Osteocyte (in vitro differentiated cells): ENCODE measurements around the gene RNF166. TPM values are rescaled to one million over a fixed set of nuclear protein-coding genes. Genes with fewer than 3 reads are reported as not detected.

Experiments
- DNase-seq: peaks from one replicate; pipeline ENCODE4 v3.0.0; 2021; ENCODE audit warnings: mixed read lengths; ENCODE audit not compliant: unreplicated experiment; ENCODE audit errors: extremely low spot score
- H3K27ac Mint-ChIP-seq: one replicate; pipeline ENCODE4 v1.8.0; 2021; ENCODE audit warnings: mild to moderate bottlenecking, mixed read lengths; ENCODE audit not compliant: unreplicated experiment
- H3K27me3 Mint-ChIP-seq: one replicate; pipeline ENCODE4 v1.8.0; 2021; ENCODE audit warnings: mixed read lengths; ENCODE audit not compliant: unreplicated experiment
- H3K36me3 Mint-ChIP-seq: one replicate; pipeline ENCODE4 v1.8.0; 2021; ENCODE audit warnings: mixed read lengths; ENCODE audit not compliant: unreplicated experiment
- H3K4me1 Mint-ChIP-seq: one replicate; pipeline ENCODE4 v1.8.0; 2021; ENCODE audit warnings: mixed read lengths; ENCODE audit not compliant: unreplicated experiment
- H3K4me3 Mint-ChIP-seq: one replicate; pipeline ENCODE4 v1.8.0; 2021; ENCODE audit warnings: mild to moderate bottlenecking, moderate library complexity, mixed read lengths; ENCODE audit not compliant: unreplicated experiment
- H3K9me3 Mint-ChIP-seq: one replicate; pipeline ENCODE4 v1.8.0; 2021; ENCODE audit warnings: mixed read lengths; ENCODE audit not compliant: unreplicated experiment
- total RNA-seq: library from RNA; stranded (reverse); gene quantifications from 2 replicates; pipeline ENCODE4 v1.2.1, GENCODE V29; 2021
- TF ChIP-seq, protein P1 (sequence below): fragments of 200-600 bp; sonication (generic); IDR thresholded peaks from 2 replicates; pipeline ENCODE4 v1.5.0; 2021; ENCODE audit warnings: antibody characterized with exemption, mild to moderate bottlenecking, moderate library complexity

RNF166 gene
- total RNA-seq, 1 donor from 2014 or later: 17.2 TPM

DNA sequence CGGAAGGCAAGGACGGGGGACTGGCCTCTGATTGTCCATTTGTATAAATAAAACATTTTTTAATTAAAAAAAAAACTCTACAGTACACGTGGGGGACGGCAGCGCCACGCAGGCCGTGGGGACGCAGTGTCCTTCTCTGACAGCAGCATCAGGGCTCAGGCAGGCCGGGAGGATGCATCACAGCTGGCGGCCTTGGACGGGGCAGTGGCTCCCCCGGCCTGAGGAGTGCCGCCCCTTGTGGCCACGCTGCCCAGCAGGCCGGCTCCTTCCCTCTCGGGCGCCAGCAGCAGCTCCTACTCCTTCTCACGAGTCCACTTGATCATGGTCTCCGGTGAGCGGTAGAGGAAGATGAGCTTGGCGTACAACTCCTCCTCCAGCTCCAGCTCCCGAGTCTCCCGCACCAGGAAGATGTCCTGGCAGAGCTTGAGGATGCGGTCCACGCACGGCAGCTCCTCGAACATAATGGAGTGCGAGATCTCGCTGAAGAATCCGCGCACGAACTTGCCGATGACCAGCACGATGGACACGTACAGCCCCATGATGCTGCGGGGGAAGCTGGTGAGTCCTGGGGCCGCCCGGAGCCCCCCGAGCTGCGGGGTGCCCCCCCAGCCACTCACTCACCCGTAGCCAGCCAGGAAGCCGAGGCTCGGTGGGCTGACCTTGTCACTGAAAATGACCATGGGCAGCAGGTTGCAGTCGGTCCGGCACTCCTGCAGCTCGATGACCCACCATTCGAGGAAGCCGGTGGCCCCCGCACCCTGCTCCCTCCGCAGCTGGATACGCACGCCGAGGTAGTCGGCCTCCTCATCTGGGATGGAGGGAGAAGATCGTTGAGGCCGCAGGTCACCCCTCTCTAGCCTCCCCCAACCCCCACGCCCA, 9.3 kb upstream of the RNF166 start:
- Mint-ChIP-seq H3K4me1 (no peaks in the 10 kb centered on the region), H3K4me3 (no peak overlapping the region), H3K36me3 (peaks cover 15% of the 10 kb centered on the region), H3K27me3 (no peaks in the 10 kb centered on the region), H3K27ac (no peak overlapping the region), H3K9me3 (no peaks in the 10 kb centered on the region)
- DNase-seq: no peak
- TF ChIP-seq, protein P1, sequence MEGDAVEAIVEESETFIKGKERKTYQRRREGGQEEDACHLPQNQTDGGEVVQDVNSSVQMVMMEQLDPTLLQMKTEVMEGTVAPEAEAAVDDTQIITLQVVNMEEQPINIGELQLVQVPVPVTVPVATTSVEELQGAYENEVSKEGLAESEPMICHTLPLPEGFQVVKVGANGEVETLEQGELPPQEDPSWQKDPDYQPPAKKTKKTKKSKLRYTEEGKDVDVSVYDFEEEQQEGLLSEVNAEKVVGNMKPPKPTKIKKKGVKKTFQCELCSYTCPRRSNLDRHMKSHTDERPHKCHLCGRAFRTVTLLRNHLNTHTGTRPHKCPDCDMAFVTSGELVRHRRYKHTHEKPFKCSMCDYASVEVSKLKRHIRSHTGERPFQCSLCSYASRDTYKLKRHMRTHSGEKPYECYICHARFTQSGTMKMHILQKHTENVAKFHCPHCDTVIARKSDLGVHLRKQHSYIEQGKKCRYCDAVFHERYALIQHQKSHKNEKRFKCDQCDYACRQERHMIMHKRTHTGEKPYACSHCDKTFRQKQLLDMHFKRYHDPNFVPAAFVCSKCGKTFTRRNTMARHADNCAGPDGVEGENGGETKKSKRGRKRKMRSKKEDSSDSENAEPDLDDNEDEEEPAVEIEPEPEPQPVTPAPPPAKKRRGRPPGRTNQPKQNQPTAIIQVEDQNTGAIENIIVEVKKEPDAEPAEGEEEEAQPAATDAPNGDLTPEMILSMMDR: no peak

DNA sequence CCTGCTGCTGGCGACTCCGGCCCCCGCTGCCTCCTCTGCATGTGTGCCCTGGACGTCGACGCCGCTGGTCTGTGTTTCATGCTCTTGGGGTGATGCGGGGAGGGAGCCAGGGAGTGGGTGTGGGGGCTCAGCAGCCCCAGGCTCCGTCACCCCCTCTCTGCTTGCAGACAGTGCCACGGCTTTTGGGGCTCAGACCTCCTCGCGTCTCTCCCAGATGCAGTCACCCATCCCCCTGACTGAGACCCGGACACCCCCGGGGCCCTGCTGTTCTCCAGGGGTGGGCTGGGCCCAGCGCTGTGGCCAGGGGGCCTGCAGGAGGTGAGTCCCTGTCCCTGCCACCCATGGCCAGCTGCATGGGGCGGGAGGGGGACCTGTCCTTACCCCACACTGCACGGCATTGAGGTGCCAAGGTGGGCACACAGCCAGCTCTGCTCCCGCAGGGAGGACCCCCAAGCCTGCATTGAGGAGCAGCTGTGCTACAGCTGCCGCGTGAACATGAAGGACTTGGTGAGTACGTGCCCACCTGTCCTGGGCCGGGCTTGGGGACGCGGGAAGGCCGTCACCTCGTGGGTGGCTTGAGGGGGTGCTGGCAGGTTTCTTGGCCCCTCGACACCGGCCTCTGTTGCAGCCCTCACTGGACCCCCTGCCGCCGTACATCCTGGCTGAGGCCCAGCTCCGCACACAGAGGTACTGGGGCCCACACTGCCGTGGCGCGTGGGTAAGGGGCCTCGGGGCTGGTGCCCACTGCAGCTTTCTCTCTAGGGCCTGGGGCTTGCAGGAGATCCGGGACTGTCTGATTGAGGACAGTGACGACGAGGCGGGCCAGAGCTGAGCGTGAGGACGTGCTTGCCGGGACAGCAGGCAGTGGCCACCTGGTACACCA, 8.5 kb upstream of the RNF166 start:
- Mint-ChIP-seq H3K36me3 (peaks cover 10% of the 10 kb centered on the region), H3K4me3 (no peak overlapping the region), H3K27me3 (no peaks in the 10 kb centered on the region), H3K4me1 (no peaks in the 10 kb centered on the region), H3K27ac (no peak overlapping the region), H3K9me3 (no peaks in the 10 kb centered on the region)
- no peak for DNase-seq
- TF ChIP-seq, protein P1: no peak

DNA sequence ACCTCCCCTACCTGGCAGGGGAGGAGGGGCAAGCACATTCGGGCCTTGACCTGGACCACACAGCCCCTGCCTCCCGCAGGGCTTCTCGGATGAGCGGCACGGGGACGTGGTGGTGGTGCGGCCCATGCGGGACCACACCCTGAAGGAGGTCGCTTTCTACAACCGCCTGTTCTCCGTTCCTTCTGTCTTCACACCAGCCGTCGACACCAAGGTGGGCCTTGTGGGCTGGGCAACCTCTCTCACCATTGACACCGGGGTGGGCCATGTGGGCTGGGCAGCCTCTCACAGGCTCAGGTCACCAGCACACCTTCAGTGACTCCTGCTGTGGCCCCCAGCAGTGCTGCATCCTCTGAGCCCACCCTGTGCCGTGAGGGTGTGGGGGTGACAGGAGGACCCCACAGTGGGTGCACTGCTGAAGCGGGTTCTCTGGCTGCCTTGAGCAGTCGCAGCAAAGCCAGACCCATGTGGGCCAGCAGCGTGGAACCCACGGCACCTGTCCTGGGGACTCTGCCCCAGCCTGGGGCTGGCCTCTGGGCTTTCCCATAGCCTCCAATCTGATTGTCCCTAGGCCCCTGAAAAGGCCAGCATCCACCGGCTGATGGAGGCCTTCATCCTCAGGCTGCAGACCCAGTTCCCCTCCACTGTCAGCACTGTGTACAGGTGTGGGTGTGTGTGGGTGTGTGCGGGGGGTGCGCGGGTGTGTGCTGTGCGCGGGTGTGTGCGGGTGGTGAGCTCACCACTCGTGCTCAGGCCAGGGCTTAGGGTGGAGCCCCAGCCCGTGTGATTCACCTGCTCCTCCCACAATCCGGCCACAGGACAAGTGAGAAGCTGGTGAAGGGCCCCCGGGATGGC, 7.6 kb upstream of the RNF166 start:
- Mint-ChIP-seq H3K27ac (no peak overlapping the region), H3K4me3 (no peak overlapping the region), H3K4me1 (no peaks in the 10 kb centered on the region), H3K36me3 (peaks cover 5% of the 10 kb centered on the region), H3K27me3 (no peaks in the 10 kb centered on the region), H3K9me3 (no peaks in the 10 kb centered on the region)
- TF ChIP-seq, protein P1: no peak
- DNase-seq: no peak

DNA sequence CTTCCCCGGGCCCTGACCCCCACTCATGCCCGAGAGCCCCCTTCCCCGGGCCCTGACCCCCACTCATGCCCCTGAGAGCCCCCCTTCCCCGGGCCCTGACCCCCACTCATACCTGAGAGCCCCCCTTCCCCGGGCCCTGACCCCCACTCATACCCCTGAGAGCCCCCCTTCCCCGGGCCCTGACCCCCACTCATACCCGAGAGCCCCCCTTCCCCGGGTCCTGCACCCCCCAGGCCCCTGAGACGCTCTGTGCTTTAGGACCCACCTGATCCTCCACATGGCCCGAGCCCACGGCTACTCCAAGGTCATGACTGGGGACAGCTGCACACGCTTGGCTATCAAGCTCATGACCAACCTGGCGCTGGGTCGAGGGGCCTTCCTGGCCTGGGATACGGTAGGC, 6.8 kb upstream of the RNF166 start:
- H3K27me3 Mint-ChIP-seq: no peaks in the 10 kb centered on the region
- no peaks in the 10 kb centered on the region for H3K4me1 Mint-ChIP-seq
- no peak overlapping the region for H3K27ac Mint-ChIP-seq
- H3K9me3 Mint-ChIP-seq: no peaks in the 10 kb centered on the region
- H3K36me3 Mint-ChIP-seq: peaks cover 5% of the 10 kb centered on the region
- no peak for DNase-seq
- no peak overlapping the region for H3K4me3 Mint-ChIP-seq
- TF ChIP-seq, protein P1: no peak
